CD4-positive, alpha-beta memory T cell (primary cell): Measurements from ENCODE around the gene C6. TPM values are rescaled to one million over a fixed set of nuclear protein-coding genes. Genes with fewer than 3 reads are reported as not detected.
"Not testable (repeated sequence)": the region's sequence is repeated elsewhere in the genome, so short reads cannot be mapped to it uniquely, and the experiment has no call there.

ENCODE experiments used
- CTCF ChIA-PET: fragments of 350-600 bp; sonication (Branson Sonifier 250); formaldehyde crosslinking; loops from one replicate; lab custom pipeline; 2021; ENCODE audit warnings: inconsistent platforms; ENCODE audit not compliant: partially characterized antibody; lab: Charles Lee
- POLR2A ChIA-PET: fragments of 350-600 bp; sonication (Branson Sonifier 250); formaldehyde crosslinking; loops from one replicate; lab custom pipeline; 2021; ENCODE audit not compliant: partially characterized antibody; lab: Charles Lee
- DNase-seq, 5 donors: peaks; one replicate each; pipeline versions ENCODE4 v3.0.0 to v3.0.0-alpha.2; 2020 to 2022; ENCODE audit warnings: mixed read lengths in 1 of 5
- H3K27ac ChIP-seq: one replicate; pipeline ENCODE4 v1.7.0; 2013; ENCODE audit warnings: low read depth, low read length
- H3K27me3 ChIP-seq: 2 replicates; pipeline ENCODE4 v1.7.0; 2013; ENCODE audit warnings: mild to moderate bottlenecking, low read length, moderate library complexity; ENCODE audit not compliant: insufficient read depth
- H3K36me3 ChIP-seq: 2 replicates; pipeline ENCODE4 v1.7.0; 2013; ENCODE audit warnings: mild to moderate bottlenecking, low read length, moderate library complexity; ENCODE audit not compliant: insufficient read depth
- H3K4me1 ChIP-seq: 2 replicates; pipeline ENCODE4 v1.7.0; 2013; ENCODE audit warnings: mild to moderate bottlenecking, low read length, moderate library complexity; ENCODE audit not compliant: insufficient read depth
- H3K4me3 ChIP-seq, 2 donors: one replicate each; pipeline ENCODE4 v1.7.0; 2013; ENCODE audit warnings: low read length in 2 of 2, mild to moderate bottlenecking in 1 of 2
- H3K9me3 ChIP-seq, 2 donors: one replicate each; pipeline ENCODE4 v1.7.0; 2013; ENCODE audit warnings: low read length in 2 of 2, control low read depth in 1 of 2; ENCODE audit not compliant: control insufficient read depth in 1 of 2
- H3K27ac Mint-ChIP-seq, 7 donors: one replicate each; pipeline ENCODE4 v1.8.0; 2020 to 2021; ENCODE audit warnings: mixed read lengths in 7 of 7, mild to moderate bottlenecking in 6 of 7, inconsistent platforms in 3 of 7, moderate library complexity in 3 of 7
- H3K27me3 Mint-ChIP-seq, 2 donors: one replicate each; pipeline ENCODE4 v1.8.0; 2020 to 2021; ENCODE audit warnings: mixed read lengths in 2 of 2
- H3K36me3 Mint-ChIP-seq, 2 donors: one replicate each; pipeline ENCODE4 v1.8.0; 2020 to 2021; ENCODE audit warnings: mixed read lengths in 2 of 2, inconsistent platforms in 1 of 2, mild to moderate bottlenecking in 1 of 2
- H3K4me1 Mint-ChIP-seq, 4 donors: one replicate each; pipeline ENCODE4 v1.8.0; 2020 to 2021; ENCODE audit warnings: mixed read lengths in 4 of 4, mild to moderate bottlenecking in 1 of 4
- H3K4me3 Mint-ChIP-seq, 8 donors: one replicate each; pipeline ENCODE4 v1.8.0; 2020 to 2021; ENCODE audit warnings: mixed read lengths in 8 of 8, mild to moderate bottlenecking in 7 of 8, moderate library complexity in 6 of 8, inconsistent platforms in 3 of 8
- H3K9me3 Mint-ChIP-seq, 8 donors: one replicate each; pipeline ENCODE4 v1.8.0; 2020 to 2021; ENCODE audit warnings: mixed read lengths in 8 of 8, mild to moderate bottlenecking in 5 of 8, inconsistent platforms in 3 of 8, moderate library complexity in 1 of 8
- intact Hi-C: fragments of 100-400 bp; cut with micrococcal nuclease; formaldehyde crosslinking; loops from one replicate; pipeline ENCODE4 v1.15.1; 2023
- polyA plus RNA-seq, 2 donors: library from polyadenylated mRNA; unstranded; fragments of 300-500 nt; fragmentation: Illumina TruSeq; gene quantifications; one replicate each; pipeline ENCODE4 v1.2.3, GENCODE V29; 2021
- total RNA-seq, 2 experiments: library from RNA; stranded (reverse); gene quantifications; one replicate each; pipeline ENCODE4 v1.2.3, GENCODE V29; 2021

The C6 gene
- total and polyA plus RNA-seq, 4 experiments from 2014 or later, result not detected

GRCh38 chr5:41243558-41243957, 30.2 kb upstream of the C6 start:
- ChIA-PET POLR2A (no interaction called here), CTCF (no interaction called here)
- Mint-ChIP-seq H3K36me3 (no peaks in the 10 kb centered on the region), H3K4me3 (no peak overlapping the region), H3K27me3 (no peaks in the 10 kb centered on the region), H3K4me1 (no peaks in the 10 kb centered on the region), H3K27ac (no peak overlapping the region), H3K9me3 (peaks cover 0 to 14% (median 4%) of the 10 kb centered on the region in 8 donors)
- DNase-seq, result no peak
- H3K36me3 ChIP-seq, result no peaks in the 10 kb centered on the region
- no peaks in the 10 kb centered on the region for H3K9me3 ChIP-seq
- H3K4me1 ChIP-seq, result no peaks in the 10 kb centered on the region
- no peaks in the 10 kb centered on the region for H3K27me3 ChIP-seq
- intact Hi-C loops, result no loop called here
- H3K4me3 ChIP-seq, result no peak overlapping the region
- no peak overlapping the region for H3K27ac ChIP-seq

- H3K36me3 Mint-ChIP-seq, result no peaks in the 10 kb centered on the region
- ChIA-PET POLR2A (no interaction called here), CTCF (no interaction called here)
- H3K9me3 Mint-ChIP-seq, result peaks cover 0 to 14% (median 6%) of the 10 kb centered on the region in 8 donors
- Histone ChIP-seq H3K4me1 (no peaks in the 10 kb centered on the region), H3K27me3 (no peaks in the 10 kb centered on the region), H3K4me3 (no peak overlapping the region), H3K36me3 (no peaks in the 10 kb centered on the region), H3K27ac (no peak overlapping the region), H3K9me3 (no peaks in the 10 kb centered on the region)
- no peak overlapping the region for H3K4me3 Mint-ChIP-seq
- no peak overlapping the region for H3K27ac Mint-ChIP-seq
- H3K27me3 Mint-ChIP-seq, result no peaks in the 10 kb centered on the region
- peak in 1 of 5 donors; percentile 28 for DNase-seq
- intact Hi-C loops, result no loop called here
- H3K4me1 Mint-ChIP-seq, result no peaks in the 10 kb centered on the region
These were observed 27.7 kb upstream of the C6 start for GRCh38 chr5:41240985-41241384.

- Mint-ChIP-seq H3K36me3 (no peaks in the 10 kb centered on the region), H3K27me3 (no peaks in the 10 kb centered on the region), H3K27ac (no peak overlapping the region), H3K4me3 (no peak overlapping the region), H3K9me3 (peaks cover 0 to 14% (median 6%) of the 10 kb centered on the region in 8 donors), H3K4me1 (no peaks in the 10 kb centered on the region)
- Histone ChIP-seq H3K27ac (no peak overlapping the region), H3K27me3 (no peaks in the 10 kb centered on the region), H3K4me3 (no peak overlapping the region), H3K9me3 (no peaks in the 10 kb centered on the region), H3K36me3 (no peaks in the 10 kb centered on the region), H3K4me1 (no peaks in the 10 kb centered on the region)
- intact Hi-C loops, result no loop called here
- ChIA-PET CTCF (no interaction called here), POLR2A (no interaction called here)
- DNase-seq, result no peak
These were observed 27.1 kb upstream of the C6 start for GRCh38 chr5:41240390-41240789.

GRCh38 chr5:41234475-41234874, 21.1 kb upstream of the C6 start:
- no peaks in the 10 kb centered on the region for H3K9me3 ChIP-seq
- H3K36me3 ChIP-seq, result no peaks in the 10 kb centered on the region
- POLR2A ChIA-PET, result no interaction called here
- H3K4me1 ChIP-seq, result no peaks in the 10 kb centered on the region
- H3K27me3 Mint-ChIP-seq, result no peaks in the 10 kb centered on the region
- no peak for DNase-seq
- no peaks in the 10 kb centered on the region for H3K27me3 ChIP-seq
- no peaks in the 10 kb centered on the region for H3K36me3 Mint-ChIP-seq
- CTCF ChIA-PET, result no interaction called here
- H3K9me3 Mint-ChIP-seq, result peaks cover 0 to 34% (median 26%) of the 10 kb centered on the region in 8 donors
- H3K4me3 Mint-ChIP-seq, result no peak overlapping the region
- H3K4me1 Mint-ChIP-seq, result no peaks in the 10 kb centered on the region
- H3K27ac ChIP-seq, result no peak overlapping the region
- intact Hi-C loops, result no loop called here
- no peak overlapping the region for H3K4me3 ChIP-seq
- H3K27ac Mint-ChIP-seq, result no peak overlapping the region

GRCh38 chr5:41232797-41233196, 19.5 kb upstream of the C6 start:
- no peak overlapping the region for H3K27ac ChIP-seq
- Mint-ChIP-seq H3K9me3 (peaks cover 0 to 43% (median 33%) of the 10 kb centered on the region in 8 donors), H3K4me1 (no peaks in the 10 kb centered on the region), H3K4me3 (no peak overlapping the region), H3K27me3 (no peaks in the 10 kb centered on the region), H3K27ac (no peak overlapping the region), H3K36me3 (no peaks in the 10 kb centered on the region)
- H3K36me3 ChIP-seq, result no peaks in the 10 kb centered on the region
- DNase-seq, result no peak
- H3K4me3 ChIP-seq, result no peak overlapping the region
- no peaks in the 10 kb centered on the region for H3K4me1 ChIP-seq
- no peaks in the 10 kb centered on the region for H3K9me3 ChIP-seq
- CTCF ChIA-PET, result no interaction called here
- intact Hi-C loops, result no loop called here
- H3K27me3 ChIP-seq, result no peaks in the 10 kb centered on the region
- POLR2A ChIA-PET, result no interaction called here

- H3K27me3 Mint-ChIP-seq, POLR2A ChIA-PET, H3K9me3 ChIP-seq, H3K4me3 Mint-ChIP-seq, DNase-seq, H3K36me3 ChIP-seq, intact Hi-C loops, H3K36me3 Mint-ChIP-seq, H3K4me3 ChIP-seq, CTCF ChIA-PET, H3K27ac ChIP-seq, H3K27ac Mint-ChIP-seq, H3K4me1 ChIP-seq, H3K4me1 Mint-ChIP-seq, H3K27me3 ChIP-seq: not testable (repeated sequence)
- H3K9me3 Mint-ChIP-seq, result peaks cover 3 to 53% (median 41%) of the 10 kb centered on the region in 8 donors
These were observed 16.9 kb upstream of the C6 start for GRCh38 chr5:41230276-41230675.

GRCh38 chr5:41223962-41224361, 10.6 kb upstream of the C6 start:
- Mint-ChIP-seq H3K4me1 (no peaks in the 10 kb centered on the region), H3K27me3 (no peaks in the 10 kb centered on the region), H3K4me3 (no peak overlapping the region), H3K36me3 (no peaks in the 10 kb centered on the region), H3K9me3 (peaks cover 3 to 22% (median 14%) of the 10 kb centered on the region in 8 donors), H3K27ac (no peak overlapping the region)
- POLR2A ChIA-PET, result no interaction called here
- intact Hi-C loops, result no loop called here
- no peak overlapping the region for H3K4me3 ChIP-seq
- no peak overlapping the region for H3K27ac ChIP-seq
- H3K4me1 ChIP-seq, result no peaks in the 10 kb centered on the region
- H3K36me3 ChIP-seq, result no peaks in the 10 kb centered on the region
- H3K27me3 ChIP-seq, result no peaks in the 10 kb centered on the region
- no peak for DNase-seq
- no peaks in the 10 kb centered on the region for H3K9me3 ChIP-seq
- CTCF ChIA-PET, result no interaction called here

- DNase-seq, result no peak
- Histone ChIP-seq H3K27me3 (no peaks in the 10 kb centered on the region), H3K4me1 (no peaks in the 10 kb centered on the region), H3K27ac (no peak overlapping the region), H3K4me3 (no peak overlapping the region), H3K9me3 (no peaks in the 10 kb centered on the region), H3K36me3 (no peaks in the 10 kb centered on the region)
- Mint-ChIP-seq H3K4me1 (no peaks in the 10 kb centered on the region), H3K27me3 (no peaks in the 10 kb centered on the region), H3K9me3 (peaks cover 0 to 5% (median 0%) of the 10 kb centered on the region in 8 donors), H3K4me3 (no peak overlapping the region), H3K27ac (no peak overlapping the region), H3K36me3 (no peaks in the 10 kb centered on the region)
- ChIA-PET POLR2A (no interaction called here), CTCF (no interaction called here)
- intact Hi-C loops, result no loop called here
These were observed 6.4 kb upstream of the C6 start for GRCh38 chr5:41219658-41220269.
